Activated CD8-positive, alpha-beta memory T cell treated with anti-CD3 and anti-CD28 coated beads, Interleukin-2, amount 50 U/mL, for 4 hours (primary cell): ENCODE data around the gene TRIM63.

ENCODE experiments used
- DNase-seq: peaks from one replicate; pipeline ENCODE4 v3.0.0-alpha.2; 2020

The TRIM63 gene

GRCh38 chr1:26032656-26033357 is 34.6 kb downstream of the TRIM63 start:
- DNase-seq: no peak

- no peak for DNase-seq
Measured at GRCh38 chr1:26031611-26032220, 35.7 kb downstream of the TRIM63 start.

- DNase-seq: no peak
Measured at GRCh38 chr1:26031196-26031595, 36.2 kb downstream of the TRIM63 start.

DNA sequence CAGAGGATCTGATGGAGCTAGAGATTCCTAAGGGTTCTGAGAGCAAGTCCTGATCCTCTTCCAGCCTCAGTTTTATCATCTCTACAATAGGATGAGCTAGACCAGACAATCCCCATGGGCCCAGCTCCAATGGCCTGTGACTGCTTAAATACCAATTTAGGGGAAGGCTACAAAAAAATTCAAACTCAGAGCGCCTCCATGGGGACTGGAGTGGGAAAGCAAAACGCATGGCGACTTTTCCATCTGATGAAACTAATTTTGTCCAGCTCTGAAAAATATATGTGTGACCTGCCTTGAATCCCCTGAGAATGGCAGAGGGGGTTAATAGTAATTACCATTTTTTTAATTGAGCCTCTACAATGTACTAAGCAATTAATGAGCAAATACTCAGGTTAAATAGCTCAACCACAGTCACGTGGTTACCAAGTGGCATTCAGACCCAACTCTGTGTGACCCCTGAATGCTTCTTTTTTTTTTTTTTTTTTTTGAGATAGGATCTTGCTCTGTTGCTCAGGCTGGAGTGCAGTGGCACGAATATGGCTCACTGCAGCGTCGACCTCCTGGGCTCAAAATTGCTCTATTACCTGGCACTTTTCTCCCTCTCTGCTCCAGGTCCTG is 37.5 kb downstream of the TRIM63 start:
- no peak for DNase-seq

DNA sequence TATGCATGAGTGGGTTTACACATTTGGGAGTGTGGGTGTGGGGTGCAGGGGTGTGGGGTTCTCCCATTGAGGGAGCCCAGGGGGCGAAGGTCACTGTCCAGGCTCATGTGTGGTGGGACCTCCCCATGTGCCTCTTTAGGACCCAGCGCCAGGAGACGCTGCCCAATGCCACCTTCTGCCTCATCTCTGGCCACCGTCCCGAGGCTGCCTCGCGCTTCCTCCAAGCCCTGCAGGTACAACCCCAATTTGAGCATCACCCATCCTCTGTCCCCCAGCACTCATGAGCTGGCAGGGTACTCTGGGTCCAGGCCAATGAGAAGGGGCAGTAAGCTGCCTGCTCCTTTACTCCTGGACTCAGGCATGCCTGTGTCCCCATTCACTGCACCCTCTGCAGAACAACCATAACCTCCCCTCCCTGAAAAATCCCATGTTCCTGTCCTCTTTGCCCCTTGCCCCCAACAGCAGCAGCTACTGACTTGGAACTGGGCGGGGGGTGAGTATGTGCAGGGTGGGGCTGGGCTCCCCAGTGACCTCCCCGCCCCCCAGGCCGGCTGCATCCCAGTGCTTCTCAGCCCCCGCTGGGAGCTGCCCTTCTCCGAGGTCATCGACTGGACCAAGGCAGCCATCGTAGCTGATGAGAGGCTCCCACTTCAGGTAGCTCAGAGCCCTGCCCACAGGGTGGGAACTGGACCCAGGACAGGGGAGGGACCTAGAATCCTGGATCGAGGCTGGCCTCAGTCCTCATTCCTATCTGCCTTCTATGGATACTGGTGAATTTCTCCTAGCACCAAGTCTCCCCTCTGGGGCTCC is 38.2 kb downstream of the TRIM63 start:
- DNase-seq: no peak

DNA sequence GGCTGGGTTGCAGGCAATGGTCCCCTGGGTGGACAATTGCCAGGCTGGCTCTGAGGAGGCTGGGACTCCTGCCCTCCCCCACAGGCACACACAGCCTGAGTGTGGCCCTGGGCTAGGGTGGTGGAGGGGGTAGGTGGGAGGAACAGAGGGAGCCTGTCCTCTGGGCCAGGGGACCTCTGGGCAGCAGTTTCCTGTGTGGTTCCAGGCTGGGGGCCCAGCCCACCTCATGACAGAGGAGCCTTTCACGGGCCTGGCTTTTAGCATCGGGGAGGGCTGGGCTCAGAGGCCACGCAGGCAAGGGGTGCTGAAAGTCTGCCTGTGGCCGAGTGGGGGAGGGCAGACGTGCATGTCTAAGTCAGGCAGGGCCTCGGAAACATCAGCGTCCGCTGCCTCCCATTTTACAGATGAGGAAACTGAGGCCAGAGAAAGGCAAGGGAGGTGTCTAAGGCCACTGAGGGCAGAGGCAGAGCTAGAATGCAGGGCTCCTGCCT is 38.9 kb downstream of the TRIM63 start:
- no peak for DNase-seq

GRCh38 chr1:26027716-26028489 is 39.5 kb downstream of the TRIM63 start:
- DNase-seq: no peak

GRCh38 chr1:26025517-26025916 is 41.9 kb downstream of the TRIM63 start:
- DNase-seq: no peak

DNA sequence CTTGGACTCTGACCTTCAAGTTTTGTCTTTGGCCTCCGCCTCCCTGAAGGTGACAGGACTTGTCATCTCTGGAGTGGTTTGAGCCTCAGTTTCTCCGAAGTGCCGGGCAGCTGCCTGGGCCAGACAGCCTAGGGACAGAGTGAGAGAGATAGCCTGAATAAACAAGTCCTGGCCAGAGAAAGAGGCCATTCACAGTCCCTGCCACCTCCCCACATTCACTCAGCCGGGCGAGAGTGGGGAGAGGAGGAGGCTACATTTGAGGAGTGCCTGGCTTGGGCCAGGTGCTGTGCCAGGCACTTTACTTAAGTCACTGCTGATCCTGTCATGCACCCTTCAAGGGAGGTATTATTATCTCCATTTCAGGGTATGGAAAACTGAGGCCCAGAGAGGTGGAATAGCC is 42.4 kb downstream of the TRIM63 start:
- no peak for DNase-seq

DNA sequence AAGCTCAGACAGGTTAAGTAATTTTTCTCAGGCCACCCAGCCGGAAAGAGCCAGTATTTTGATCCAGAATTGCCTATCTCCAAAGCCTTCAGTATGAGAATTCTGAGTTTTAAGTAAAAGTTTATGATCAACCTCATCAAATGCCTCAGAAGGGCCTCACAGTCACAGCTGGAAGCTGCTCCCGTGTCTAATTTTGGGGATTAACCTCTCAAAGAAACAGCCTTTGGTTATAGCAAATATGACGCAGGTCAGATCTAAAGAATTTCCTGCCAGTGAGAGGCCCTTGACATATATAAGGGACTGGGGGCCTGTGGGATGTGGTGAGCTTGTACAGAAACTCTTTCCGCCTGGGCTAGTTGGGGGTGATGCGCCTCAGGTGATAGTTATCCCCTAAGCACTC is 43.6 kb downstream of the TRIM63 start:
- DNase-seq: no peak

DNA sequence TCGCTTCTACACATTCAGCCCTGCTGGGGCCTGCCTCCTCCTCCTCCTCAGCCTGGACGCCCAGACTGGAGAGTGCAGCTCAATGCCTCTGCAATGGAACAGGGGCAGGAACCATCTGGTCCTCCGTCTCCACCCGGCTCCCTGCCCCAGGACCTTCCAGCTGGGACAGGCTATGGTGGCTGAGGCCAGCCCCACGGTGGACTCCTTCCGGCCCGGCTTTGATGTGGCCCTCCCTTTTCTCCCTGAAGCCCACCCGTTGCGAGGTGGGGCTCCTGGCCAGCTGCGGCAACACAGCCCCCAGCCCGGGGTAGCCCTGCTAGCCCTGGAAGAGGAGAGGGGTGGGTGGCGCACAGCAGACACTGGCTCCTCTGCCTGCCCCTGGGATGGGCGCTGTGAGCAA is 44.4 kb downstream of the TRIM63 start:
- DNase-seq: no peak

DNA sequence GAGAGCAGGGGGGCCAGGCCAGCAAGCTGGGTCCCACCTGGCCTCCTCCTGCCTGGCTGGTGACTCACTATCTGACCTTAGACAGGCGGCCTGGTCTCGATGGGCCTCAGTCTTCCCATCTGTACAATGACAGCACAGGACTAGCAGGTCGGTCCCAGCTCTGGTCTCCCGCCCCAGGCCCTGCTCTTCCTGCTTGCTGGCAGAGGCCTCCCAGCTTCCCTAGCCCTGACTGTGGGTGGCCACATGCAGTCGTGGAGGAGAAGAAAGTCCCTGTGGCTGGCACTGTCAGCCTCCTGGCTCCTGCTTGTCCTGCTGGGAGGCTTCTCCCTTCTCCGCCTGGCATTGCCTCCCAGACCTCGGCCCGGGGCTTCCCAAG is 45.0 kb downstream of the TRIM63 start:
- DNase-seq: no peak

DNA sequence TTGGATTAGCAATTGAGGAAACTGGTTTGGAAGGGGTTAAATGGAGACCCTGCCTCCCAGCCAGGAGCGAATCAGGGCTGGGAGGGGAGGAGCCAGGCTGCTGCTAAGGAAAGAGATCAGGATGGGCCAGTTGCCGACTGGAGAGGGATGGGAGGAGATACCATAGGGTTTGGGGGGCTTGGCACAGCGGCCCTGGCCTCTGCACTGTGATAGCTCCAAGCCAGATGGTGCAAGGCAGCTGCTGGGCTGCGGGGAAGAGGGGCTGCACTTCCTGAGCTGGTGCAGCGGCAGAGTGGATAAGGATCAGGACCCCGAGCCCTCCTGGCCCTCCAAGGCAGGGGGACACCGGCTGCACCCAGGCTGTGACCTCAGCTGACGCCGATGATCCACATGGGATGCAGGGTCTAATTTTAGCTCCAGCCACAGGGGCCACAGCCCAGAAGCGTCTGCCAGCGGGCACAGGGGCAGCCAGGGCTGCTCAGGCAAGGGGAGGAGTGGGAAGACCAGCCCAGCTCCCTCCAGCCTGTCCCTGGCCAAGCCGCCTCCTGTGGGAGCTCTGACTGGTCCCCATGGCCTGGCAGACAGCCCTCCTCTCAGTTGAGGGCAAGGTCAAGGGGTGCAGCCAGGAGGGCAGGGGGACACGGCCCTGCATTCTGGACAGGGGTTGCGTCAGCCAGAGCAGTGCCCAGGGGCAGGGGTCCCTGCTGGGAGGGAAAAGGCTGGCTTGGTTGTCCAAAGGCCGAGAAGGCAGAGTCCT is 45.6 kb downstream of the TRIM63 start, which contains the start of gene EXTL1:
TSS of gene EXTL1 (plus strand) at position 129 of the 757 bp plus-strand sequence. CDS start 872 bp downstream, outside the sequence.
- no peak for DNase-seq

GRCh38 chr1:26020941-26021646 is 46.3 kb downstream of the TRIM63 start:
- no peak for DNase-seq

GRCh38 chr1:26020330-26020768 is 47.1 kb downstream of the TRIM63 start:
- no peak for DNase-seq

DNA sequence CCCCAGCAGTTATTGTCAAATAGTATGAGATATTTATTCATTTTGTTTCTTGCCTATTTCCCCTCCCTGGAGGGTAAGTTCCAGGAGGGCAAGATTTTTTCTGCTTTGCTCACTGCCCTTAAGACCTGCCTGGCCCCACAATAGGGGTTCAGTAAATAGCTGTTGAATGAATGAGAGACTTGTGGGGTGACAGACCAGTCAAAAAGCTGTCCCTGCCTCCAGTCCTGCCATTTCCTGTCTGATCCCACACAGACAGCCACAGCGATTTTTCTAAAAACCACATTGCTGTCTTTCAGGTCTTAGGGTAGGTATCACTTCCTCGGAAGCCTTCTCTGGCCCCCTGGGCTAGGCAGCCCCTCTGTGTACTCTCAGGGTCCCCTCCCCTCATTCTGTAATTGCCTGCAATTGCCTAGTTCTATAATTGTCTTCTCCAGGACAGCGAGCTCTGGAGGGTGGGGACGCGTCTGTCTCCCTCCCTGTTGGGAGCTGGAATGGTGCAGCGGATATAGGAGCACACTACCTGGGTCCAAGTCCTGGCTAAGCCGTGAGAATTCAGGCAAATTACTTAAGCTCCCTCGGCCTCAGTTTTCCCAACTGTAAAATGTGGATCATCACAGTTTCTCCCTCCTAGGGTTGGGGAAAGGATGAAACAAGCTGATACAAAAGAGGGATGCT is 47.7 kb downstream of the TRIM63 start:
- DNase-seq: no peak

DNA sequence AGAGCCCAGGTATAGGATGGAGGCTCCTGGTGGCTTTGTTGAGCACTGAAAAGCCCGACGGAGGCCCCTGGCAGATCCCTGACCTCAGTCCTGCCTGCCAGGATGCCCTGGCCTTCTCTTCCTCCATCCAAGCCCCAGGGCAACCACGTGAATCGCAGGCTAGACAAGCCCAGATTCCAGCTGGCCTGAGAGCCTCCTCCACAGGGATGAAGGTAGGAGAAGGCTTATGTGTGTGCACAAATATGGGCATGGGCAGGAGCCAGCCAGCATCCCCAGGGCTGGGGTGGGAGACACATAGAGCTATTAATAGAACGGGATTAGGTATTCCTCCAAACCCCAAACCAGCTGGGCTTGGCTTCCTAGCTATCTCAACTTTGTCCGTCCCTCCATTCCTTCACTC is 49.8 kb downstream of the TRIM63 start:
- no peak for DNase-seq

DNA sequence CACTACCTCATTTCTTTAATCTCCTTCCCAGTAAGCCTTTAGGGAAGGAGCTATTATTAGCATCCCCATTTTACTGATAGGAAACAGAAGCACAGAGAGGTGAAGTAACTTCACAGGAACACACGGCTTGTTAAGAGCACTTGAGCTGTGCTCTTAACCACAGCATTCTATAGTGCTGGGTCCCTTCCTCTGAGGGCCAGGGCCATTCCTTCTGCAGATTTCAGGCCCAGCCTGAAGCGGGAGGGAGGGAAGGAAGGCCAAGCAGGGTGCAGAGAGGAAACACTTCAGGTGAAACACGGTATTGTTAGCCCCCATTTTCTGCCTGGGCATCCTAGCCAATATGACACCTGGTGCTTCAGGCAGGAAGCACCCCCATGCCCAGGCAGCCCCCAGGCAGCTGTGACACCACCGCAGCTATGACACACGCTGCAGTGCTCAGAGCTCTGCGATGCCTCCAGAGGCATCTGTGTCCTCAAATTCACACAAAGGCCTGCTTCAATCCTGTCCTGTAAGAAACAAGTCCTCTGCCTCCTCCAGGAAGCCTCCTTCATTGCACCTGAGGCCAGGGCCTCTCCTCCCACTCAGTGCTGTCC is 50.4 kb downstream of the TRIM63 start:
- peak; percentile 31 for DNase-seq

GRCh38 chr1:26016258-26016952 is 51.0 kb downstream of the TRIM63 start:
- no peak for DNase-seq
